Erythroblast (primary cell): ENCODE measurements around the gene JKAMP.

Experiments
- GATA1 ChIP-seq: IDR thresholded peaks from 2 replicates; pipeline ENCODE4 v1.6.1; 2011; ENCODE audit warnings: low read depth, mild to moderate bottlenecking, control low read depth, low read length, moderate library complexity
- POLR2A ChIP-seq: IDR thresholded peaks from 2 replicates; pipeline ENCODE4 v1.6.1; 2011; ENCODE audit warnings: mild to moderate bottlenecking, low read length

DNA sequence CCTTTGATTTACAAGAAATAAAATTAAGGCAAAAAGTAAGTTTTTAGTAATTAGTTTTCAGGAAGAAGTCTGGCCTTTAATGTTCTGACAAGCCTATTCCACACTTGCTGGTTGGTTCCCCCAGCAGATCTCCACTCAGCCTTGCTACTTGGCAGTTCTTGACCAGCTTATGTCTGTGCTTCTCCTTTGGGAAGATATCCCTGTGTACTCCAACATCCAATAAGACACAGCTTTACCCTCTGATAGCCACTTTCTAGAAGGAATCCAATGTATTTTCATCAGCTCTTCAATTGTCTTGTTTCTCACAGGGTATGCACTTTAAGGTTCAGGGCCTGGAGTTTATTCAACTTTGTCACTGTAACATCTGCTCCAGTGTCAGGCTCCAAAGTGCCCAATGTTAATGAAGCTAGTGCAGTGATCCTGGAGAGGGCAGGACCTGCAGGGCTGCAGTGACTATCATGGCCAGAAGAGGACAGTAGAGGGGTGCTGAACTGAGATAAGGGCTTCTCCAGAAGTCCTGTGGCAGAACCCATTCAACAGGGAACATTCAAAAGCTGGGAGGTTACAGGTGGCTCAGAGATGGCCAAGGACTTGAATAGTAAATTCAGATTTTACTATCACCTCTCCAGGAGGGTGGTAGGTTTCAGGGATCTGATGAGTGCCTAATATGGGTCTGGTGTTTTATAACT, 22.9 kb downstream of the JKAMP start:
- TF ChIP-seq POLR2A (no peak), GATA1 (peak; percentile 26)
